Glutamatergic neuron (in vitro differentiated cells): ENCODE data around the gene CAV1. TPM values are rescaled to one million over a fixed set of nuclear protein-coding genes. Genes with fewer than 3 reads are reported as not detected.

Experiments used
- DNase-seq: peaks from one replicate; pipeline ENCODE4 v3.0.0; 2022
- H3K27ac Mint-ChIP-seq: one replicate; pipeline ENCODE4 v1.8.0; 2020; ENCODE audit warnings: mild to moderate bottlenecking, mixed read lengths, inconsistent platforms; ENCODE audit not compliant: unreplicated experiment
- H3K27me3 Mint-ChIP-seq: one replicate; pipeline ENCODE4 v1.8.0; 2020; ENCODE audit warnings: mild to moderate bottlenecking, moderate library complexity, mixed read lengths, inconsistent platforms; ENCODE audit not compliant: unreplicated experiment
- H3K36me3 Mint-ChIP-seq: one replicate; pipeline ENCODE4 v1.8.0; 2020; ENCODE audit warnings: mild to moderate bottlenecking, mixed read lengths, inconsistent platforms; ENCODE audit not compliant: unreplicated experiment
- H3K4me1 Mint-ChIP-seq: one replicate; pipeline ENCODE4 v1.8.0; 2020; ENCODE audit warnings: mild to moderate bottlenecking, low read depth, mixed read lengths, inconsistent platforms; ENCODE audit not compliant: unreplicated experiment
- H3K4me3 Mint-ChIP-seq: one replicate; pipeline ENCODE4 v1.8.0; 2020; ENCODE audit warnings: mild to moderate bottlenecking, mixed read lengths, inconsistent platforms; ENCODE audit not compliant: unreplicated experiment
- H3K9me3 Mint-ChIP-seq: one replicate; pipeline ENCODE4 v1.8.0; 2020; ENCODE audit warnings: mild to moderate bottlenecking, moderate library complexity, mixed read lengths, inconsistent platforms; ENCODE audit not compliant: unreplicated experiment
- total RNA-seq: library from RNA; stranded (reverse); fragmentation: NEBNext Ultra II Directional; extraction: Animal tissue kit (Norgen Biotek cat#: 25700); gene quantifications from one replicate; pipeline ENCODE4 v1.2.1, GENCODE V29; 2021; ENCODE audit not compliant: unreplicated experiment
- TF ChIP-seq, protein P1 (sequence below): fragments of 200-600 bp; sonication (generic); IDR thresholded peaks from one replicate; pipeline ENCODE4 v1.5.0; 2021; ENCODE audit not compliant: partially characterized antibody, unreplicated experiment

The CAV1 gene
- total RNA-seq, 1 donor from 2014 or later = 0.78 TPM

DNA sequence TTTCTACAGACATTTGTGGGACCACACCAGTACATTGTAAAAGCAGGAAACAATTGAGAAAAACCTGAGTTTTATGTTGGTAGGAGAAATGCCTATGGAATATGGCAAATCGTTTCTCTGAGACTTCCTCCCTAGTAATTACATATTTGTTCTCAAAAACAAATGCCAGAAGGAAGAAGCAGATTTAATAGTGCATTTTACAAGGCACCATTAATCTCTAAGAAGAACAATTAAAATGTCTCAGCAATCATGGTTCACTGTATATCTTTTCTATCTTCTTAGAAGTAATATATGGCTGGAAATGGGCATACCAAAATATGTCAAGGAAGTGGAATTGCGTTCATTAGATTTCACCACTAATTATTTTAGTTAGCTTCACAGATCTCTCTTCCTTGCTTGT, 13.3 kb downstream of the CAV1 start:
- Mint-ChIP-seq H3K36me3 (peaks cover 4% of the 10 kb centered on the region), H3K9me3 (no peaks in the 10 kb centered on the region), H3K4me3 (no peak overlapping the region), H3K4me1 (no peaks in the 10 kb centered on the region), H3K27ac (no peak overlapping the region), H3K27me3 (peaks cover 6% of the 10 kb centered on the region)
- TF ChIP-seq, protein P1, sequence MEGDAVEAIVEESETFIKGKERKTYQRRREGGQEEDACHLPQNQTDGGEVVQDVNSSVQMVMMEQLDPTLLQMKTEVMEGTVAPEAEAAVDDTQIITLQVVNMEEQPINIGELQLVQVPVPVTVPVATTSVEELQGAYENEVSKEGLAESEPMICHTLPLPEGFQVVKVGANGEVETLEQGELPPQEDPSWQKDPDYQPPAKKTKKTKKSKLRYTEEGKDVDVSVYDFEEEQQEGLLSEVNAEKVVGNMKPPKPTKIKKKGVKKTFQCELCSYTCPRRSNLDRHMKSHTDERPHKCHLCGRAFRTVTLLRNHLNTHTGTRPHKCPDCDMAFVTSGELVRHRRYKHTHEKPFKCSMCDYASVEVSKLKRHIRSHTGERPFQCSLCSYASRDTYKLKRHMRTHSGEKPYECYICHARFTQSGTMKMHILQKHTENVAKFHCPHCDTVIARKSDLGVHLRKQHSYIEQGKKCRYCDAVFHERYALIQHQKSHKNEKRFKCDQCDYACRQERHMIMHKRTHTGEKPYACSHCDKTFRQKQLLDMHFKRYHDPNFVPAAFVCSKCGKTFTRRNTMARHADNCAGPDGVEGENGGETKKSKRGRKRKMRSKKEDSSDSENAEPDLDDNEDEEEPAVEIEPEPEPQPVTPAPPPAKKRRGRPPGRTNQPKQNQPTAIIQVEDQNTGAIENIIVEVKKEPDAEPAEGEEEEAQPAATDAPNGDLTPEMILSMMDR = no peak
- DNase-seq = no peak

DNA sequence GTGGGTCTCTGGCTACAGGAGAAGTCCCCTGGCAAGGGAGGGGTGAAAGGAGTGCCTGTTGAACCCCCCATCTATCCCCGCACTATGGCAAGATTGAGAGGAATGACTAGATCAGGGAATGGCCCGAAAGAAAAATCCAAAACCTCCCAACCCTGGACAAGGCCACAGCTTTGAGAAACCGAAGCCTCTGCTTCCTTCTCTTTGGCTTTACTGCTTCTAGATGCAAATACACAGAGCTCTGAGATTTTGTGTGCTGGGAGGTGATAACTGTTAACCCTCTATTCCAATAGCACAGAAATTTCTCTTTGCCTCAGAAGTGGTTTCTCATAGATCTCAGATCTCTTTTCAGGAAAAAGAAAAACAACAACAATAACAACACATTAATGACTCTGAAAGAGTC, 15.0 kb downstream of the CAV1 start:
- TF ChIP-seq, protein P1 = no peak
- H3K27me3 Mint-ChIP-seq = peaks cover 6% of the 10 kb centered on the region
- H3K4me3 Mint-ChIP-seq = no peak overlapping the region
- no peak overlapping the region for H3K27ac Mint-ChIP-seq
- H3K4me1 Mint-ChIP-seq = no peaks in the 10 kb centered on the region
- H3K36me3 Mint-ChIP-seq = peaks cover 4% of the 10 kb centered on the region
- H3K9me3 Mint-ChIP-seq = no peaks in the 10 kb centered on the region
- DNase-seq = no peak

DNA sequence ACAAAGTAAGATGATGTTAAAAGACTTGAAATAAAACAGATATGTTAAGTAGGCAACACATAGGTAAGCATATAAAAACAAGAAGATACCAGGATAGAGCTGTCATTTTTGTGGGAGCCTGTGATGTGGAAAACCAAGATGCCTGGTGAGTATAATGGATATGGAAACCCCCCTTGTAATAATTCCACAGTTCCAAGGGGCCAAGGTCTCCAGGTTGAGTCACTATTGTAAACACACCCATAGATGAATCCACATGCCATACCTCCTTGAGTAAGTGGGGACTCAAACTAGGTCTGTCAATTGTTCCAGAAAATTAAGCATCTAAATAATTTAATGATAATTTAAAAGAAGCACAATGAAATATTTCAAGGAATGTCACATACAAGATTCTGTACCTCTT, 15.9 kb downstream of the CAV1 start:
- H3K4me1 Mint-ChIP-seq = no peaks in the 10 kb centered on the region
- no peaks in the 10 kb centered on the region for H3K9me3 Mint-ChIP-seq
- H3K27ac Mint-ChIP-seq = no peak overlapping the region
- H3K27me3 Mint-ChIP-seq = peaks cover 6% of the 10 kb centered on the region
- TF ChIP-seq, protein P1 = no peak
- H3K4me3 Mint-ChIP-seq = no peak overlapping the region
- H3K36me3 Mint-ChIP-seq = peaks cover 4% of the 10 kb centered on the region
- DNase-seq = no peak

DNA sequence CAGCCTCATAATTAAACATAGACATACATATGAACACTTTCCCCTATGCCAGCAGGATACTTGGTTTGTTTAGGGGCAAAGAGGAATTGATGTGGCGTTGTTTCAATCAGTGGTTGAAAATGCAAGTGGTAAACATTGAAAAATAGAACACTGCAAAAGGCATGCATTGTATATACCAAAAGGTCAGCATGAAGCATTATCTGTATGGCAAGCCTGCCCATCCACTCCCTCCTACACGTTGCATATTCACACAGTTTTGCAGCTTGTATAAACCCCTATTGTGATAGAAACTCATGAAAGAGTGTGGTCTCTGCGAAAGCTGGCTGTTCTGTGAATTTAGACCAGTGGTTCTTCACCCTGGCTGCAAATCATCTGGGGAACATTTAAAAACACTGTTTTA, 17.1 kb downstream of the CAV1 start:
- no peak for DNase-seq
- peaks cover 2% of the 10 kb centered on the region for H3K4me1 Mint-ChIP-seq
- H3K4me3 Mint-ChIP-seq = no peak overlapping the region
- peaks cover 4% of the 10 kb centered on the region for H3K36me3 Mint-ChIP-seq
- peaks cover 6% of the 10 kb centered on the region for H3K27me3 Mint-ChIP-seq
- no peaks in the 10 kb centered on the region for H3K9me3 Mint-ChIP-seq
- H3K27ac Mint-ChIP-seq = no peak overlapping the region
- TF ChIP-seq, protein P1 = no peak

DNA sequence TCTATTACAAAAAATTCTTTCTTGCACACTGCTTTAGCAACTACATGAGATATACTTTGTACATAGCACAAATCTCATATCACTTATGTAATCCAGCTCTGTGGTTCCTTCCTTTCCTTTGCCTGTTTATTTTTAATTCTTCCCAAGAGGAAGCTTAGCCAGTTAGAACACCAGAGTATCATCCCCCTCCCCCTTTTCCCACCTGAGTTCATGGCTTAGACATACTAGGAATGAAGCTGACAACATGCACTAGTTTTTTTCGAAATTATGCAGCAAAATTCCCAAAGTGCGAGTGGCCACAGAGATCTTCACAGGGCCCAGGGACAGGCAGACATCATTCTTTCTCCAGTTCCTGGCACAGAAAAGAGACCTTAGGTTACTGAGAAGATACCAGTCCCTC, 17.8 kb downstream of the CAV1 start:
- DNase-seq = no peak
- no peak overlapping the region for H3K4me3 Mint-ChIP-seq
- peaks cover 6% of the 10 kb centered on the region for H3K4me1 Mint-ChIP-seq

More for the DNA sequence above, 17.8 kb downstream of the CAV1 start:
- no peak overlapping the region for H3K27ac Mint-ChIP-seq
- peaks cover 4% of the 10 kb centered on the region for H3K36me3 Mint-ChIP-seq
- no peaks in the 10 kb centered on the region for H3K9me3 Mint-ChIP-seq
- peaks cover 6% of the 10 kb centered on the region for H3K27me3 Mint-ChIP-seq
- TF ChIP-seq, protein P1 = no peak
